Endothelial cell of umbilical vein (primary cell): ENCODE data around the gene PROSER1. TPM values are rescaled to one million over a fixed set of nuclear protein-coding genes. Genes with fewer than 3 reads are reported as not detected.

Experiments used
- BruUV-seq: library from RNA; stranded (reverse); fragments of 400-500 nt; replicated peaks from 2 replicates; lab custom pipeline; 2021; lab: Mats Ljungman, UMichigan
- CTCF ChIA-PET: fragments of 300-600, 350-600 bp; sonication (Branson Sonifier 250); formaldehyde crosslinking; loops from one replicate; lab custom pipeline; 2021; ENCODE audit warnings: antibody characterized with exemption, inconsistent platforms; lab: Charles Lee
- POLR2A ChIA-PET: fragments of 300-600, 350-600 bp; sonication (Branson Sonifier 250); formaldehyde crosslinking; loops from one replicate; lab custom pipeline; 2021; ENCODE audit warnings: antibody characterized with exemption, inconsistent platforms; lab: Charles Lee
- DNase-seq: peaks from one replicate; pipeline ENCODE4 v3.0.0-alpha.2; 2011; ENCODE audit warnings: low read depth, low spot score
- FAIRE-seq: peaks from 2 replicates; lab custom pipeline; 2011; peaks lifted over from hg19 to GRCh38; lab: Jason Lieb, UNC
- H2AFZ ChIP-seq: 2 replicates; pipeline ENCODE4 v1.6.0; 2012; ENCODE audit warnings: low read depth, low read length, control low read depth, inconsistent platforms
- H3K27ac ChIP-seq: 2 replicates; pipeline ENCODE4 v1.5.1; 2011; ENCODE audit warnings: low read depth, mild to moderate bottlenecking, control low read depth, low read length, moderate library complexity; ENCODE audit not compliant: insufficient read depth
- H3K27me3 ChIP-seq, 2 experiments: 2 replicates each; pipeline versions ENCODE4 v1.6.0 to v1.6.1; 2011; ENCODE audit warnings: low read length in 2 of 2, mixed read lengths in 1 of 2; ENCODE audit not compliant: control insufficient read depth in 2 of 2, insufficient read depth in 2 of 2
- H3K36me3 ChIP-seq, 2 experiments: 2 replicates in 1 of 2; 3 replicates in 1 of 2; pipeline ENCODE4 v1.5.1; 2011; ENCODE audit warnings: low read length in 2 of 2, mild to moderate bottlenecking in 1 of 2, moderate library complexity in 1 of 2; ENCODE audit not compliant: control insufficient read depth in 2 of 2, insufficient read depth in 2 of 2; ENCODE audit errors: extremely low read depth in 1 of 2
- H3K4me1 ChIP-seq: 3 replicates; pipeline ENCODE4 v1.5.1; 2011; ENCODE audit warnings: mild to moderate bottlenecking, low read length; ENCODE audit not compliant: control insufficient read depth, insufficient read depth; ENCODE audit errors: extremely low read depth
- H3K4me2 ChIP-seq: 2 replicates; pipeline ENCODE4 v1.6.1; 2011; ENCODE audit warnings: low read length, control low read depth, mixed read lengths; ENCODE audit not compliant: insufficient read depth
- H3K4me3 ChIP-seq, 3 experiments: fragments of 200-600 bp in 1 of 3; sonication (generic), shearing (Covaris generic) in 1 of 3; replicated peaks in 1 of 3; 2 replicates each; pipeline ENCODE4 v1.5.1; 2011 to 2016; ENCODE audit warnings: control low read depth in 3 of 3, low read length in 3 of 3, mild to moderate bottlenecking in 2 of 3, inconsistent platforms in 1 of 3, low read depth in 1 of 3, moderate library complexity in 1 of 3; ENCODE audit not compliant: insufficient read depth in 1 of 3
- H3K79me2 ChIP-seq: 2 replicates; pipeline ENCODE4 v1.6.0; 2012; ENCODE audit warnings: low read length, inconsistent platforms; ENCODE audit not compliant: control insufficient read depth, insufficient read depth
- H3K9ac ChIP-seq: replicated peaks from 2 replicates; pipeline ENCODE3; 2011; ENCODE audit warnings: low read length, control low read depth; ENCODE audit not compliant: insufficient read depth; ENCODE audit errors: extremely low read depth
- H3K9me1 ChIP-seq: replicated peaks from 3 replicates; pipeline ENCODE4 v1.6.0; 2011; ENCODE audit warnings: mild to moderate bottlenecking, low read length; ENCODE audit not compliant: control insufficient read depth, insufficient read depth; ENCODE audit errors: extremely low read depth
- H3K9me3 ChIP-seq: replicated peaks from 2 replicates; pipeline ENCODE4 v1.5.1; 2012; ENCODE audit warnings: low read length, inconsistent platforms; ENCODE audit not compliant: control insufficient read depth, insufficient read depth
- H4K20me1 ChIP-seq: replicated peaks from 2 replicates; pipeline ENCODE3; 2011; ENCODE audit warnings: mild to moderate bottlenecking, low read length; ENCODE audit not compliant: control insufficient read depth, insufficient read depth; ENCODE audit errors: extremely low read depth
- CTCF ChIP-seq, 2 donors: IDR thresholded peaks; 1 replicate in 1 of 2; 2 replicates in 1 of 2; pipeline ENCODE4 v1.5.1; 2011; ENCODE audit warnings: low read length in 2 of 2, mild to moderate bottlenecking in 2 of 2, moderate library complexity in 2 of 2, control low read depth in 1 of 2, inconsistent platforms in 1 of 2, low read depth in 1 of 2; ENCODE audit not compliant: insufficient read depth in 1 of 2; ENCODE audit errors: extremely low read depth in 1 of 2
- EZH2 ChIP-seq: IDR thresholded peaks from 2 replicates; pipeline ENCODE4 v1.6.1; 2012; ENCODE audit warnings: borderline replicate concordance, low read depth, mild to moderate bottlenecking, moderate library complexity, low read length, inconsistent platforms; ENCODE audit not compliant: severe bottlenecking
- FOS ChIP-seq: IDR thresholded peaks from 2 replicates; pipeline ENCODE4 v1.6.1; 2011; ENCODE audit warnings: mild to moderate bottlenecking, low read length, moderate library complexity, borderline replicate concordance; ENCODE audit not compliant: insufficient read depth
- GATA2 ChIP-seq: IDR thresholded peaks from 2 replicates; pipeline ENCODE4 v1.7.0; 2011; ENCODE audit warnings: low read depth, mild to moderate bottlenecking, moderate library complexity, mixed read lengths, low read length; ENCODE audit not compliant: insufficient read length, insufficient read depth
- JUN ChIP-seq: IDR thresholded peaks from 2 replicates; pipeline ENCODE4 v1.6.1; 2011; ENCODE audit warnings: borderline replicate concordance, low read depth; ENCODE audit not compliant: insufficient read length, insufficient read depth
- MAX ChIP-seq: IDR thresholded peaks from 2 replicates; pipeline ENCODE4 v1.6.1; 2011; ENCODE audit not compliant: insufficient read depth, insufficient read length
- MYC ChIP-seq: IDR thresholded peaks from one replicate; pipeline ENCODE4 v1.6.1; 2011; ENCODE audit warnings: mild to moderate bottlenecking, low read depth, low read length
- POLR2A ChIP-seq: IDR thresholded peaks from 2 replicates; pipeline ENCODE4 v1.6.1; 2012; ENCODE audit warnings: low read depth, mild to moderate bottlenecking, control low read depth, low read length
- POLR2AphosphoS5 ChIP-seq: IDR thresholded peaks from 2 replicates; pipeline ENCODE4 v1.6.1; 2012; ENCODE audit warnings: low read depth, mild to moderate bottlenecking, control low read depth, low read length, moderate library complexity; ENCODE audit not compliant: insufficient read depth
- dilution Hi-C: fragments of 300-500 bp; cut with MboI; formaldehyde crosslinking; loops from one replicate; pipeline ENCODE4 v1.15.0; 2019; ENCODE audit warnings: low sequenced_read_pairs; ENCODE audit not compliant: extremely low pct_ligation_motif_present
- intact Hi-C: fragments of 100-400 bp; cut with micrococcal nuclease; formaldehyde crosslinking; loops from one replicate; pipeline ENCODE4 v1.10.0; 2022
- polyA plus RNA-seq, 4 experiments: library from polyadenylated mRNA; depleted of rRNA in 3 of 4; stranded (reverse) in 3 of 4; unstranded in 1 of 4; fragments of >200 nt; gene quantifications; 2 replicates each; pipeline versions ENCODE4 v1.2.1 to v1.2.3, GENCODE V29; 2011 to 2012; ENCODE audit warnings: missing spikeins in 1 of 4
- total RNA-seq: library from RNA; stranded (reverse); gene quantifications from 2 replicates; pipeline ENCODE4 v1.2.3, GENCODE V29; 2021

PROSER1 gene
- total and polyA plus RNA-seq, 2 donors (not counting 3 experiments of a cell fraction or from before 2014, with no cell fraction given) = 38.3 to 40.4 TPM

- H3K9me3 ChIP-seq = no peaks in the 10 kb centered on the region
- H3K36me3 ChIP-seq = no peaks in the 10 kb centered on the region
- no peak for TF ChIP-seq EZH2
- no peak for TF ChIP-seq GATA2
- TF ChIP-seq MAX = no peak
- no peak for TF ChIP-seq CTCF (IDR thresholded peaks at IDR 0.05; ENCODE audit: extremely low read depth in 1 of 2, insufficient read depth in 1 of 2, low read depth in 1 of 2, low read length in 2 of 2)
- TF ChIP-seq FOS = no peak
- no peak for TF ChIP-seq MYC
- no peak for TF ChIP-seq JUN
- TF ChIP-seq POLR2AphosphoS5 = no peak
- TF ChIP-seq POLR2A = no peak
- FAIRE-seq = no peak
- H3K27me3 ChIP-seq = no peaks in the 10 kb centered on the region
- H3K4me3 ChIP-seq = no peak overlapping the region
- no peak overlapping the region for H3K4me2 ChIP-seq
- no peaks in the 10 kb centered on the region for H3K79me2 ChIP-seq
- ChIA-PET POLR2A (no interaction called here), CTCF (interaction anchor here (0.7 to 3.8 kb wide), 9 partner anchors 10 to 626 kb away, joined by 3 to 34 read pairs (median 3); partner anchors contain the start of gene NHLRC3)
- H4K20me1 ChIP-seq = no peaks in the 10 kb centered on the region
- H3K9ac ChIP-seq = no peak overlapping the region
- intact Hi-C loops = no loop called here
- H2AFZ ChIP-seq = peak overlapping the region; percentile 21
- dilution Hi-C loops = no loop called here
- DNase-seq = no peak
- no peak overlapping the region for H3K27ac ChIP-seq
- H3K9me1 ChIP-seq = no peaks in the 10 kb centered on the region
- no TSS peak for BruUV-seq
- no peaks in the 10 kb centered on the region for H3K4me1 ChIP-seq
These were observed 11.4 kb upstream of the PROSER1 start for GRCh38 chr13:39049274-39049673.
